GM12865 (cell line): ENCODE results near the gene KCNK10.

Experiments
- DNase-seq: peaks from one replicate; pipeline ENCODE4 v3.0.0; 2010; ENCODE audit warnings: low read depth
- H3K4me3 ChIP-seq: 2 replicates; pipeline ENCODE4 v1.5.1; 2011; ENCODE audit warnings: mild to moderate bottlenecking, low read depth, low read length, control low read depth
- TF ChIP-seq, protein P1 (sequence below): IDR thresholded peaks from 2 replicates; pipeline ENCODE4 v1.5.1; 2011; ENCODE audit warnings: low read length, control low read depth, low read depth, inconsistent platforms; ENCODE audit not compliant: insufficient read depth; ENCODE audit errors: missing control alignments

Gene KCNK10

DNA sequence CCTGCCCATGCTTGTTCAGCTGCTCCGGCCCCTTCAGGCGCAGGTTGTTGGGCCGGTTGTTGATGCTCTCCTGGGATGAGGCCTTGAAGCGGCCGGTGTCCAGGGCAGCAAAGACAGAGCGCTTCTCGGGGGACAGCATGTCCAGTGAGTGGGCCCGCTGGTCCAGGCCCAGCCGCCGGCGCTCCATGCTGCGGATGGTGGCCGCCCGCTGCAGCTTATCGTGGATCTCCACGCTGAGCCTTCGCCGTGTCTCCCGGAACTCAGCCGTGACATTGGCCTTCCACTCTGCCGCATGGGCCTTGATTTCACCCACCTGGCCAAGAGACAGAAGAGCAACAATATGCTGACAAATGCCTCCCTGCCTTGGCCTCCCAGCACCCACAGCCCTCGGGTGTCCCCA, 137.2 kb downstream of the KCNK10 start:
- DNase-seq = no peak
- TF ChIP-seq, protein P1, sequence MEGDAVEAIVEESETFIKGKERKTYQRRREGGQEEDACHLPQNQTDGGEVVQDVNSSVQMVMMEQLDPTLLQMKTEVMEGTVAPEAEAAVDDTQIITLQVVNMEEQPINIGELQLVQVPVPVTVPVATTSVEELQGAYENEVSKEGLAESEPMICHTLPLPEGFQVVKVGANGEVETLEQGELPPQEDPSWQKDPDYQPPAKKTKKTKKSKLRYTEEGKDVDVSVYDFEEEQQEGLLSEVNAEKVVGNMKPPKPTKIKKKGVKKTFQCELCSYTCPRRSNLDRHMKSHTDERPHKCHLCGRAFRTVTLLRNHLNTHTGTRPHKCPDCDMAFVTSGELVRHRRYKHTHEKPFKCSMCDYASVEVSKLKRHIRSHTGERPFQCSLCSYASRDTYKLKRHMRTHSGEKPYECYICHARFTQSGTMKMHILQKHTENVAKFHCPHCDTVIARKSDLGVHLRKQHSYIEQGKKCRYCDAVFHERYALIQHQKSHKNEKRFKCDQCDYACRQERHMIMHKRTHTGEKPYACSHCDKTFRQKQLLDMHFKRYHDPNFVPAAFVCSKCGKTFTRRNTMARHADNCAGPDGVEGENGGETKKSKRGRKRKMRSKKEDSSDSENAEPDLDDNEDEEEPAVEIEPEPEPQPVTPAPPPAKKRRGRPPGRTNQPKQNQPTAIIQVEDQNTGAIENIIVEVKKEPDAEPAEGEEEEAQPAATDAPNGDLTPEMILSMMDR = no peak
- H3K4me3 ChIP-seq = no peak overlapping the region

DNA sequence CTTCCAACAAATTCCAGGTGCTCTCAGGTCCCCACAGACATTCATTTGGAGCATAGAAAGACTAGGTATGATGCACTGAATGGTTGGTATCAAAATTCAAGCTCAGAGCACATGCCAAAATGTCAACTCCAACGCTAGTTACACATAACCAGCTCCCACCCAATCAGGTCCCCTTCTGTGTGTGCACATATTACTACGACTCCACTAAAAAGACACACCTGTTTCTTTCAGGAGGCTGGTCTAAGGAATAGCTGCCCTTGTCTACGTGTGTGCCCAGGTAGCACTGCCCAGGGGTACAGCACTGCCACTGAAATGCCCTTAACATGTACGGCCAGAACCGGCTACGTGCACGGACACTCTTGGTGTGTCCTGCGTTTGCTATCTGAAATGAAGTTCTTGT, 138.1 kb downstream of the KCNK10 start:
- H3K4me3 ChIP-seq = no peak overlapping the region
- no peak for DNase-seq
- TF ChIP-seq, protein P1 = no peak

DNA sequence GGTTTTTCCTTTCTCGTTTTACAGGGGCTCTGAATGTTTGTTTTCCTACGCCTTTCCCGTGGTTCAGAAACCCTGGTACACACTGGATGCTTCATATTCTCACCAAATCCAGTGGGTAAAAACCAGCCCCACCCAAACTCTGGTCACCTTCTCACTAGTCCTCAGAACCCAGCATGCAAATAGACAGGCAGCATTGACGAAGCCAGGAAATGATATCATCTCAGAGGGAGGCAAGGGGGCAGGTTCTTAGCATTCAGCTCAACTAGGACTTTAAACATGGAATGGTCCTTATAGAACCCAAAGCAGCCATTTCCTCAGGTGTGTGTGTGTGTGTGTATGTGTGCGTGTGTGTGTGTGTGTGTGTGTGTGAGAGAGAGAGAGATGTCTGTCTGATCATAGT, 142.0 kb downstream of the KCNK10 start:
- peak; percentile 28 for DNase-seq
- H3K4me3 ChIP-seq = no peak overlapping the region
- TF ChIP-seq, protein P1 = no peak

- TF ChIP-seq, protein P1 = no peak
- no peak for DNase-seq
- no peak overlapping the region for H3K4me3 ChIP-seq
These were observed 143.4 kb downstream of the KCNK10 start for GRCh38 chr14:88179716-88180115.

- H3K4me3 ChIP-seq = no peak overlapping the region
- no peak for DNase-seq
- TF ChIP-seq, protein P1 = no peak
These were observed 152.7 kb downstream of the KCNK10 start for GRCh38 chr14:88170333-88170732.

GRCh38 chr14:88168498-88169165, 154.4 kb downstream of the KCNK10 start:
- DNase-seq = peak; percentile 67
- TF ChIP-seq, protein P1 = peak; percentile 87
- no peak overlapping the region for H3K4me3 ChIP-seq

DNA sequence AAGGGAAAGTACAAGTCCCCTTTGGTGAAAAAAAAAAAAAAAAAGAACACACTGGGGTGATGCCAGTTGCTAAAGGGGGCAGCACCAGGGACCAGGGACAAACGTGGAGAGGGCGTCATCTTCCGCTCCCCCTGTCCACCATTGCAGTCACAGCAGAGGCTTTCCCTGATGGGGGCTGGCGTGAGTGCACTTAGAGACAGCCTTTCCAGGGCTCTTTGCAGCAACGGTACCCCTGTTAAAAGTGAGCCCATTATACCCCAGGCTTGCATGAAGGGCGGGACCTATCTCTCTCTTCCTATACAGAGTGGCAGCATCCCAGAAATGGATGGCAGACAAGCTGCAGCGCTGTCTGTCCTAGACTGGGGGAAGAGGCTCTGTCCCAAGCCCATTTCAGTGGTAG, 155.0 kb downstream of the KCNK10 start:
- no peak for DNase-seq
- TF ChIP-seq, protein P1 = no peak
- H3K4me3 ChIP-seq = no peak overlapping the region
